Measurements from ENCODE around the gene LMAN2. TPM values are rescaled to one million over a fixed set of nuclear protein-coding genes. Genes with fewer than 3 reads are reported as not detected.
A peak's percentile ranks its signal among the peaks of the same experiment; 100 is the strongest.

The LMAN2 gene
- total RNA-seq, 1 donor from 2014 or later, result 229 TPM

GRCh38 chr5:177311392-177311722 is 40.1 kb downstream of the LMAN2 start:
- no peak for TF ChIP-seq CTCF (IDR thresholded peaks at IDR 0.05)
- Histone ChIP-seq H3K9me3 (no peaks in the 10 kb centered on the region), H3K27me3 (no peaks in the 10 kb centered on the region), H3K4me1 (peaks cover 12 to 18% of the 10 kb centered on the region in 2 donors), H3K36me3 (peaks cover 2 to 19% of the 10 kb centered on the region in 2 donors), H3K4me3 (peak overlapping the region; percentile 57 to 66), H3K27ac (no peak overlapping the region)
- no peak for DNase-seq (ENCODE audit: low spot score in 2 of 2)
- intact Hi-C loops (cut with DNase I), result loop anchor here (5.0 kb wide), 3 partner anchors 141 to 206 kb away; partner anchors contain the start of genes DDX41 and PDLIM7

GRCh38 chr5:177310757-177311391 is 40.6 kb downstream of the LMAN2 start:
- no peak for TF ChIP-seq CTCF (IDR thresholded peaks at IDR 0.05)
- peaks cover 12 to 18% of the 10 kb centered on the region in 2 donors for H3K4me1 ChIP-seq
- H3K27me3 ChIP-seq, result no peaks in the 10 kb centered on the region
- DNase-seq (ENCODE audit: low spot score in 2 of 2), result no peak
- intact Hi-C loops (cut with DNase I), result loop anchor here (5.0 kb wide), 3 partner anchors 141 to 206 kb away; partner anchors contain the start of genes DDX41 and PDLIM7
- H3K27ac ChIP-seq, result no peak overlapping the region
- peaks cover 2 to 23% of the 10 kb centered on the region in 2 donors for H3K36me3 ChIP-seq
- H3K4me3 ChIP-seq, result peak overlapping the region; percentile 57 to 66
- H3K9me3 ChIP-seq, result no peaks in the 10 kb centered on the region

- Histone ChIP-seq H3K4me1 (peaks cover 12 to 19% of the 10 kb centered on the region in 2 donors), H3K27me3 (no peaks in the 10 kb centered on the region), H3K9me3 (no peaks in the 10 kb centered on the region), H3K4me3 (no peak overlapping the region), H3K36me3 (peaks cover 2 to 28% of the 10 kb centered on the region in 2 donors), H3K27ac (no peak overlapping the region)
- DNase-seq (ENCODE audit: low spot score in 2 of 2), result peak in 1 of 2 donors; percentile 63
- intact Hi-C loops (cut with DNase I), result loop anchor here (5.0 kb wide), 3 partner anchors 142 to 207 kb away; partner anchors contain the start of genes DDX41 and PDLIM7
- TF ChIP-seq CTCF (IDR thresholded peaks at IDR 0.05), result no peak
These were observed 41.1 kb downstream of the LMAN2 start for GRCh38 chr5:177310332-177310731.

DNA sequence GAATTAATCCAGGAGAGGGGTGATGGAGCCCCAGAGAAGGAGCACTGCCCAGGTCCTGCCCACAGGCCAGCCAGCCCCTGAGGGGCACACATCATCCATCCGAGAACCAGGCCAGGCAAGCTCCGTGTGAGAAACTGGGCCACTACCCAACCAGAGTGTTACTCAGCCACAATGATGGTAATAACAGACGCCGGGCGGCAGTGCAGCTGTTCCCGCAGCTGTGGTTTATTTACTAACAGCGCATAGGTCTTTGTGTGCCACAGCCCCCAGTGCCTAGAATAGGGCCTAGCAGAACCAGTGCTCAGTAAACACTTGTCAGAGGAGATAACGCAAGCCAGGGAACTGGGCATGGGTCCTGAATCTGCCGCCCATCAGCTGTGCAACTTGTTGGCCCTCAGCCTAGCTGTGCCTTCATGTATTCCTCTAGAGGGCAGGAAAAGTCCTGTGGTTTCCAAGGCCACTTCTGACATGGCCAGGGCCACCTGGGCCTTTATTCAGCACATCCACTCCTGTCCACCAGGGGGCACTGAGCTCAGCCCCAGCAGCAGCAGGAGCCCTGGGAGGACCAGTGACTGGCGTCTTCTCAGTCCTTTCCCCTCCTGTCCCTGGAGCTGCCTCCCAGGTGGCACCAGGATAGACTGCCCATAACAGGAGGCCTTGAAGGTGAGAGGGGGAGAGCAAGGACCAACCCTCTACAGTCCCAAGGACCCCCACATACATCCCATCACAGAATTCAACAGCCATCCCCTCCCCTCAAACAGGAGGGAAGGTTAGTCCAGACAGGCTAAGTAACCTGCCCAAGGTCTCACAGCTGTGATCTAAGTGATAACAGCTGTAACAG is 41.9 kb downstream of the LMAN2 start:
- Histone ChIP-seq H3K36me3 (peaks cover 2 to 29% of the 10 kb centered on the region in 2 donors), H3K4me1 (peaks cover 16 to 27% of the 10 kb centered on the region in 2 donors), H3K27ac (no peak overlapping the region), H3K4me3 (no peak overlapping the region), H3K27me3 (no peaks in the 10 kb centered on the region), H3K9me3 (no peaks in the 10 kb centered on the region)
- no peak for DNase-seq (ENCODE audit: low spot score in 2 of 2)
- intact Hi-C loops (cut with DNase I), result loop anchor here (5.0 to 10.0 kb wide), 5 partner anchors 143 to 845 kb away; partner anchors contain the start of genes DDX41, NHP2, PDLIM7 and TSPAN17
- peak; percentile 43 to 81 (median 75) for TF ChIP-seq CTCF (IDR thresholded peaks at IDR 0.05)

DNA sequence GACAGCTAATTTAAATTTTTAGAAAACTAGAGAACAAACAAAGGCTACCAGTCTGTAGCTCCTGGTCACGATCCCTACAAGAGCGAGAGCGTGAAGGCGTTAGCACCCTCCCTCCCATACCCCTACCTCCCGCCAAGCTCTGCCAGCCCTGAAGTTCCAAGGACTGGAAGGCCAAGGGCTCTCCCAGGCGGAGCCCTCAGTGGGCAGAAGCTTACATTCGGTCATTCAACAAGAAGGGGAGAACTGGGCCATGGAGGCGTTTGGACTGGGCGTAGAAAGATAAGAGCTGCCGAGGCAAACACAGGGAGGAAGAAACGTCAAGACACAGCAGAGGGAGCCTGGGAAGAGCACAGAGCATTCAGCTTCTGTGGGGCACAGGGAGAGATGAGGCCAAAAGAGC is 42.7 kb downstream of the LMAN2 start:
- peaks cover 16 to 31% of the 10 kb centered on the region in 2 donors for H3K4me1 ChIP-seq
- intact Hi-C loops (cut with DNase I), result loop anchor here (10.0 kb wide), 2 partner anchors 664 to 846 kb away; partner anchors contain the start of genes NHP2 and TSPAN17
- H3K27me3 ChIP-seq, result no peaks in the 10 kb centered on the region
- no peak overlapping the region for H3K4me3 ChIP-seq
- H3K9me3 ChIP-seq, result no peaks in the 10 kb centered on the region
- peaks cover 2 to 29% of the 10 kb centered on the region in 2 donors for H3K36me3 ChIP-seq
- no peak for DNase-seq (ENCODE audit: low spot score in 2 of 2)
- no peak for TF ChIP-seq CTCF (IDR thresholded peaks at IDR 0.05)
- H3K27ac ChIP-seq, result no peak overlapping the region

All from ascending aorta (tissue), 2 donors.